Measurements from ENCODE around the gene TAS2R30. TPM values are rescaled to one million over a fixed set of nuclear protein-coding genes. Genes with fewer than 3 reads are reported as not detected.
"Not testable (repeated sequence)": the region's sequence is repeated elsewhere in the genome, so short reads cannot be mapped to it uniquely, and the experiment has no call there.

The TAS2R30 gene
- total and polyA plus RNA-seq, 2 donors (not counting 1 experiment from before 2014, with no cell fraction given): 9.5 TPM; not detected in 1

DNA sequence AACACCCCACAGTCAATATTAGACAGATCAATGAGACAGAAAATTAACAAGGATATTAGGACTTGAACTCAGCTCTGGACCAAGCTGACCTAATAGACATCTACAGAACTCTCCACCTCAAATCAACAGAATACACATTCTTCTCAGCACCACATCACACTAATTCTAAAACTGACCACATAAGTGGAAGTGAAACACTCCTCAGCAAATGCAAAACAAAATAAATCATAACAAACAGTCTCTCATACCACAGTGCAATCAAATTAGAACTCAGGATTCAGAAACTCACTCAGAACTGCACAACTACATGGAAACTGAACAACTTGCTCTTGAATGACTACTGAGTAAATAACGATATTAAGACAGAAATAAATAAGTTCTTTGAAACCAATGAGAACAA, 23.2 kb downstream of the TAS2R30 start:
- no CpG with 5 or more reads among the region's 1 CpG for WGBS (ENCODE audit: insufficient coverage)
- peak overlapping the region; percentile 60 for H3K27ac Mint-ChIP-seq
- H2AFZ ChIP-seq (ENCODE audit: insufficient read depth, low read depth, low read length, poor library complexity, severe bottlenecking); H3K27me3 ChIP-seq (replicated peaks in 1 of 4; ENCODE audit: control extremely low read depth in 1 of 4, control insufficient read depth in 3 of 4, insufficient read depth in 4 of 4, low read length in 3 of 4); H3K9ac ChIP-seq (ENCODE audit: low read length); H3K27ac ChIP-seq (ENCODE audit: low read length in 2 of 2); CTCF ChIA-PET; H3K36me3 ChIP-seq (replicated peaks in 1 of 2; ENCODE audit: control extremely low read depth in 1 of 2, control insufficient read depth in 1 of 2, extremely low read depth in 1 of 2, insufficient read depth in 2 of 2, low read length in 1 of 2); H3K9me3 Mint-ChIP-seq (ENCODE audit: insufficient read depth); DNase-seq; H3K27me3 Mint-ChIP-seq; ATAC-seq (ENCODE audit: low read depth); H3K4me2 ChIP-seq (replicated peaks; ENCODE audit: low read depth, low read length, poor library complexity, severe bottlenecking); H3K4me3 ChIP-seq (ENCODE audit: control extremely low read depth in 1 of 5, extremely low read depth in 1 of 5, insufficient read depth in 1 of 5, low read depth in 2 of 5, low read length in 4 of 5); intact Hi-C loops (cut with micrococcal nuclease): not testable (repeated sequence)
- peaks cover 2 to 15% (median 9%) of the 10 kb centered on the region in 3 donors for H3K9me3 ChIP-seq (ENCODE audit: control extremely low read depth in 1 of 3, control insufficient read depth in 2 of 3, insufficient read depth in 1 of 3, low read length in 2 of 3)
- peaks cover 14% of the 10 kb centered on the region for H4K20me1 ChIP-seq (ENCODE audit: control insufficient read depth, insufficient read depth, low read length, poor library complexity, severe bottlenecking)
- peaks cover 56% of the 10 kb centered on the region for H3K4me1 Mint-ChIP-seq
- peaks cover 79% of the 10 kb centered on the region for H3K79me2 ChIP-seq (ENCODE audit: control insufficient read depth, insufficient read depth, low read length)
- H3K4me3 Mint-ChIP-seq: peak overlapping the region; percentile 4
- POLR2A ChIA-PET: interaction anchor here (1.0 kb wide), 1 partner anchor 60 kb away, joined by 3 read pairs; no protein-coding TSS in a partner anchor
- H3K4me1 ChIP-seq (ENCODE audit: control insufficient read depth in 2 of 2, insufficient read depth in 2 of 2, low read length in 2 of 2): peaks cover 12 to 16% of the 10 kb centered on the region in 2 donors

DNA sequence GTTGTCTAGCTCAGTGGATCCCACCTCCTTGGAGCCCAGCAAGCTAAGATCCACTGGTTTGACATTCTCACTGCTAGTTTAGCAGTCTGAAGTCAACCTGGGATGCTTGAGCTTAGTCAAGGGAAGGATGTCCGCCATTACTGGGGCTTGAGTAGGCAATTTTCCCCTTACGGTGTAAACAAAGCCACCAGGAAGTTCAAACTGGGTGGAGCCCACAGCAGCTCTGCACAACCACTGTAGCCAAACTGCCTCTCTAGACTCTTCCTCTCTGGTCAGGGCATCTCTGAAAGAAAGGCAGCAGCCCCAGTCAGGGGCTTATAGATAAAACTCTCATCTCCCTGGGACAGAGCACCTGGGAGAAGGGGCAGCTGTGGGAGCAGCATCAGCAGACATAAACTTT, 25.6 kb downstream of the TAS2R30 start:
- ChIA-PET POLR2A (no interaction called here), CTCF (no interaction called here)
- Histone ChIP-seq H3K79me2 (ENCODE audit: control insufficient read depth, insufficient read depth, low read length) (peaks cover 63% of the 10 kb centered on the region), H3K9me3 (ENCODE audit: control extremely low read depth in 1 of 3, control insufficient read depth in 2 of 3, insufficient read depth in 1 of 3, low read length in 2 of 3) (peaks cover 0 to 11% (median 5%) of the 10 kb centered on the region in 3 donors), H2AFZ (ENCODE audit: insufficient read depth, low read depth, low read length, poor library complexity, severe bottlenecking) (no peak overlapping the region), H4K20me1 (ENCODE audit: control insufficient read depth, insufficient read depth, low read length, poor library complexity, severe bottlenecking) (peaks cover 14% of the 10 kb centered on the region), H3K4me3 (ENCODE audit: control extremely low read depth in 1 of 5, extremely low read depth in 1 of 5, insufficient read depth in 1 of 5, low read depth in 2 of 5, low read length in 4 of 5) (no peak overlapping the region), H3K9ac (ENCODE audit: low read length) (no peak overlapping the region), H3K4me1 (ENCODE audit: control insufficient read depth in 2 of 2, insufficient read depth in 2 of 2, low read length in 2 of 2) (peaks cover 12 to 16% of the 10 kb centered on the region in 2 donors), H3K36me3 (replicated peaks in 1 of 2; ENCODE audit: control extremely low read depth in 1 of 2, control insufficient read depth in 1 of 2, extremely low read depth in 1 of 2, insufficient read depth in 2 of 2, low read length in 1 of 2) (peaks cover 2% of the 10 kb centered on the region in 2 experiments), H3K27me3 (replicated peaks in 1 of 4; ENCODE audit: control extremely low read depth in 1 of 4, control insufficient read depth in 3 of 4, insufficient read depth in 4 of 4, low read length in 3 of 4) (no peaks in the 10 kb centered on the region), H3K27ac (ENCODE audit: low read length in 2 of 2) (no peak overlapping the region), H3K4me2 (replicated peaks; ENCODE audit: low read depth, low read length, poor library complexity, severe bottlenecking) (peak overlapping the region; percentile 19)
- peaks cover 6% of the 10 kb centered on the region for H3K9me3 Mint-ChIP-seq (ENCODE audit: insufficient read depth)
- H3K27ac Mint-ChIP-seq: no peak overlapping the region
- DNase-seq (no peak), ATAC-seq (ENCODE audit: low read depth) (no peak)
- no peaks in the 10 kb centered on the region for H3K27me3 Mint-ChIP-seq
- H3K4me1 Mint-ChIP-seq: peaks cover 54% of the 10 kb centered on the region
- WGBS (ENCODE audit: insufficient coverage): 61% methylated on average over 2 of the region's 2 CpGs
- intact Hi-C loops (cut with micrococcal nuclease): no loop called here
- TF ChIP-seq EZH2 (IDR thresholded peaks at IDR 0.05; ENCODE audit: borderline replicate concordance, insufficient read depth, low read depth, low read length, poor library complexity, severe bottlenecking): no peak
- no peak for TF ChIP-seq CTCF (IDR thresholded peaks at IDR 0.05)
- peak overlapping the region; percentile 20 for H3K4me3 Mint-ChIP-seq
